Fibroblast of skin of back (primary cell): Measurements from ENCODE around the gene BARX2. TPM values are rescaled to one million over a fixed set of nuclear protein-coding genes. Genes with fewer than 3 reads are reported as not detected.
A peak's percentile ranks its signal among the peaks of the same experiment; 100 is the strongest.
"Not testable (repeated sequence)": the region's sequence is repeated elsewhere in the genome, so short reads cannot be mapped to it uniquely, and the experiment has no call there.

Source experiments
- DNase-seq: peaks from one replicate; pipeline ENCODE4 v3.0.0-alpha.2; 2013
- polyA plus RNA-seq, 2 experiments: library from polyadenylated mRNA; unstranded; fragments of 120-200 nt; gene quantifications; one replicate each; pipeline ENCODE4 v1.2.1, GENCODE V29; 2013; ENCODE audit not compliant: insufficient read length in 2 of 2

BARX2 gene
- 0.11 TPM for polyA plus RNA-seq (2013, experiment 1 of 2; ENCODE audit: insufficient read length)
- polyA plus RNA-seq (2013, experiment 2 of 2; ENCODE audit: insufficient read length), result not detected

GRCh38 chr11:129375751-129376657 lies at the start of gene BARX2:
Gene BARX2, plus strand, starts transcription at chr11:129375848. Its CDS starts 188 bp downstream, at chr11:129376036.
- peak; percentile 51 for DNase-seq

- DNase-seq, result no peak
Measured at GRCh38 chr11:129326921-129327320, 48.7 kb upstream of the BARX2 start.

GRCh38 chr11:129327708-129328107 lies 47.9 kb upstream of the BARX2 start:
- DNase-seq, result not testable (repeated sequence)

GRCh38 chr11:129328756-129329155 lies 46.9 kb upstream of the BARX2 start:
- DNase-seq, result no peak

GRCh38 chr11:129331217-129331616 lies 44.4 kb upstream of the BARX2 start:
- DNase-seq, result no peak

GRCh38 chr11:129331871-129332274 lies 43.8 kb upstream of the BARX2 start:
- peak; percentile 69 for DNase-seq

GRCh38 chr11:129333873-129334272 lies 41.8 kb upstream of the BARX2 start:
- DNase-seq, result peak; percentile 11

GRCh38 chr11:129344301-129344940 lies 31.2 kb upstream of the BARX2 start:
- DNase-seq, result not testable (repeated sequence)

- peak; percentile 11 for DNase-seq
Measured at GRCh38 chr11:129346916-129347315, 28.7 kb upstream of the BARX2 start.

- no peak for DNase-seq
Measured at GRCh38 chr11:129348813-129349212, 26.8 kb upstream of the BARX2 start.

GRCh38 chr11:129352676-129353075 lies 23.0 kb upstream of the BARX2 start:
- DNase-seq, result no peak

GRCh38 chr11:129354691-129355090 lies 21.0 kb upstream of the BARX2 start:
- DNase-seq, result no peak

- DNase-seq, result no peak
Measured at GRCh38 chr11:129359748-129360147, 15.9 kb upstream of the BARX2 start.

- peak; percentile 78 for DNase-seq
Measured at GRCh38 chr11:129364143-129364654, 11.4 kb upstream of the BARX2 start.

GRCh38 chr11:129365816-129366215 lies 9.8 kb upstream of the BARX2 start:
- DNase-seq, result no peak

- DNase-seq, result no peak
Measured at GRCh38 chr11:129366737-129367597, 8.7 kb upstream of the BARX2 start.

- no peak for DNase-seq
Measured at GRCh38 chr11:129368889-129369672, 6.6 kb upstream of the BARX2 start.

- DNase-seq, result no peak
Measured at GRCh38 chr11:129370715-129371114, 4.9 kb upstream of the BARX2 start.

GRCh38 chr11:129372609-129373488 lies 2.8 kb upstream of the BARX2 start:
- DNase-seq, result no peak

- peak; percentile 10 for DNase-seq
Measured at GRCh38 chr11:129373489-129373953, 2.1 kb upstream of the BARX2 start.
